MCF 10A (cell line): ENCODE data around the gene SLC41A3. TPM values are rescaled to one million over a fixed set of nuclear protein-coding genes. Genes with fewer than 3 reads are reported as not detected.

Source experiments
- BruUV-seq: library from RNA; stranded (reverse); fragments of 400-500 nt; replicated peaks from 2 replicates; lab custom pipeline; 2021; lab: Mats Ljungman, UMichigan
- CTCF ChIA-PET: fragments of 300-600 bp; sonication (Branson Sonifier 250); formaldehyde crosslinking; extraction: SDS; loops from one replicate; lab custom pipeline; 2021; ENCODE audit warnings: antibody characterized with exemption, inconsistent platforms; lab: Yijun Ruan, JAX
- POLR2A ChIA-PET: fragments of 300-600, 350-650 bp; sonication (Branson Sonifier 250); formaldehyde crosslinking; extraction: SDS; loops from one replicate; lab custom pipeline; 2020; ENCODE audit warnings: antibody characterized with exemption, inconsistent platforms; lab: Yijun Ruan, JAX
- DNase-seq: peaks from one replicate; pipeline ENCODE4 v3.0.0-alpha.2; 2018; ENCODE audit not compliant: unreplicated experiment
- H3K27ac Mint-ChIP-seq: one replicate; pipeline ENCODE4 v1.8.0; 2022; ENCODE audit warnings: mild to moderate bottlenecking, low read depth, mixed read lengths; ENCODE audit not compliant: unreplicated experiment
- H3K27me3 Mint-ChIP-seq: one replicate; pipeline ENCODE4 v1.8.0; 2022; ENCODE audit warnings: mixed read lengths; ENCODE audit not compliant: insufficient read depth, unreplicated experiment
- H3K36me3 Mint-ChIP-seq: one replicate; pipeline ENCODE4 v1.8.0; 2022; ENCODE audit warnings: mild to moderate bottlenecking, moderate library complexity, mixed read lengths; ENCODE audit not compliant: insufficient read depth, unreplicated experiment
- H3K4me1 Mint-ChIP-seq: one replicate; pipeline ENCODE4 v1.8.0; 2022; ENCODE audit warnings: mixed read lengths; ENCODE audit not compliant: insufficient read depth, unreplicated experiment
- H3K4me3 Mint-ChIP-seq: one replicate; pipeline ENCODE4 v1.8.0; 2022; ENCODE audit warnings: mild to moderate bottlenecking, moderate library complexity, mixed read lengths; ENCODE audit not compliant: unreplicated experiment
- H3K9me3 Mint-ChIP-seq: one replicate; pipeline ENCODE4 v1.8.0; 2022; ENCODE audit warnings: mixed read lengths; ENCODE audit not compliant: unreplicated experiment
- intact Hi-C: fragments of 100-400 bp; cut with micrococcal nuclease; formaldehyde crosslinking; loops from 2 replicates; pipeline ENCODE4 v1.14.1; 2022
- total RNA-seq: library from RNA; stranded (reverse); gene quantifications from 2 replicates; pipeline ENCODE4 v1.2.3, GENCODE V29; 2022
- TF ChIP-seq, protein P1 (sequence below): fragments of 200-600 bp; IDR thresholded peaks from one replicate; pipeline ENCODE4 v1.8.0; 2022; ENCODE audit warnings: antibody characterized with exemption, mild to moderate bottlenecking; ENCODE audit not compliant: unreplicated experiment

The SLC41A3 gene
- total RNA-seq, 1 experiment from 2014 or later: 43.2 TPM

DNA sequence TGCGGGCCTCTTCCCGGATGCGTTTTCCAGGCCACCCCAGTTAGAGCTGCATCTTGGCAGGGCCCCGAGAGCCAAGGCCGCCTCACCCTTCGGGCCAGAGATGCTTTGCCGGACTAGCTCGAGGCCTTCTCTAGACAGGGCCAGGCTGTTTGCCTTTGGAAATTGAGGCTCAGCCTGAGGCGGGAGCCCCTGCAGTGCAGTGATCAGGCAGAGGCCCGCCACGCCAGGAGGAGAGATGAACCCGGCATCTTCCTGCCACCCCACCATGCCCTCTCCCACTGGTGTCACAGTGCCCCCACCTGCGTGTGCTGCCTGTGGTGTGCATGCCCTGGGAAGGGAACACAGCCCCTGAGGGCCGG is 123.9 kb downstream of the SLC41A3 start:
- H3K4me3 Mint-ChIP-seq: no peak overlapping the region
- no peak overlapping the region for H3K27ac Mint-ChIP-seq
- H3K9me3 Mint-ChIP-seq: no peaks in the 10 kb centered on the region
- intact Hi-C loops: no loop called here
- TF ChIP-seq, protein P1, sequence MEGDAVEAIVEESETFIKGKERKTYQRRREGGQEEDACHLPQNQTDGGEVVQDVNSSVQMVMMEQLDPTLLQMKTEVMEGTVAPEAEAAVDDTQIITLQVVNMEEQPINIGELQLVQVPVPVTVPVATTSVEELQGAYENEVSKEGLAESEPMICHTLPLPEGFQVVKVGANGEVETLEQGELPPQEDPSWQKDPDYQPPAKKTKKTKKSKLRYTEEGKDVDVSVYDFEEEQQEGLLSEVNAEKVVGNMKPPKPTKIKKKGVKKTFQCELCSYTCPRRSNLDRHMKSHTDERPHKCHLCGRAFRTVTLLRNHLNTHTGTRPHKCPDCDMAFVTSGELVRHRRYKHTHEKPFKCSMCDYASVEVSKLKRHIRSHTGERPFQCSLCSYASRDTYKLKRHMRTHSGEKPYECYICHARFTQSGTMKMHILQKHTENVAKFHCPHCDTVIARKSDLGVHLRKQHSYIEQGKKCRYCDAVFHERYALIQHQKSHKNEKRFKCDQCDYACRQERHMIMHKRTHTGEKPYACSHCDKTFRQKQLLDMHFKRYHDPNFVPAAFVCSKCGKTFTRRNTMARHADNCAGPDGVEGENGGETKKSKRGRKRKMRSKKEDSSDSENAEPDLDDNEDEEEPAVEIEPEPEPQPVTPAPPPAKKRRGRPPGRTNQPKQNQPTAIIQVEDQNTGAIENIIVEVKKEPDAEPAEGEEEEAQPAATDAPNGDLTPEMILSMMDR: no peak
- H3K27me3 Mint-ChIP-seq: peaks cover 20% of the 10 kb centered on the region
- BruUV-seq: no TSS peak
- ChIA-PET POLR2A (no interaction called here), CTCF (no interaction called here)
- DNase-seq: no peak
- no peaks in the 10 kb centered on the region for H3K36me3 Mint-ChIP-seq
- H3K4me1 Mint-ChIP-seq: no peaks in the 10 kb centered on the region

DNA sequence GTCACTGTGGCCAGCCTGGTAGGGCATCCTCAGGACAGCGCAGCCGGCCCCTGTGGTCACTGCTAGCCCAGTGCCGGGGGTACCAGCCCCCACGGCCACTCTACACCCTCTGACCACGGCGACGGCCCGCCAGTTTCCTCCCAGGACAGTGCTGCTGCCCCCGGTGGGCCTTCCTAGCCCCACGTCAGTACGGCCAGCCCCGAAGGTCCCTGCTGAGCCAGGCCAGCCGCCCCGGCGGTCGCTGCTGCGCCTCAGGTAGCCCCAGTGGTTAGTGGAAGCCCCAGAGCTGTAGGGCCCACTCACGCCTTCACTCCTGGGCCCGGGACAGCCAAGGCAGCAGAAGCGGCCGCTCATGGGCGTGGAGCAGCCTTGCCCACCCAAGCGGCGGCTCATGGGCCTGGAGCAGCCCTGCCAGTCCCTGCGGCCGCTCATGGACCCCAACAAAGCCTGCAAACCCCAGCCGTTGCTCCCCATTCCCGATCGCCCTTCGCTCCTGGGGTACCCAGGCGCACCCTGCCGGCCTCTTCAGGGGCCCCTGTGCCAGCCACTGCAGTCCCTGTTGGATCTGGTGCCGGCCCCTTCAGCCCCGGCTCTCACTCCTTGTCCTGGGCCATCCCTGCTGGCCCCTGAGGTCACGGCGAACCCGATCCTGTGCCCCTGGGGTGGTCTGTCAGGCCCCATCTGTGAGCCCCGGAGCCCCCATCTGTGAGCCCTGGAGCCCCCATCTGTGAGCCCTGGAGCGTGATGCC is 124.4 kb downstream of the SLC41A3 start:
- H3K4me1 Mint-ChIP-seq: no peaks in the 10 kb centered on the region
- no peak overlapping the region for H3K27ac Mint-ChIP-seq
- TF ChIP-seq, protein P1: no peak
- H3K4me3 Mint-ChIP-seq: no peak overlapping the region
- no peaks in the 10 kb centered on the region for H3K9me3 Mint-ChIP-seq
- POLR2A ChIA-PET: no interaction called here
- intact Hi-C loops: no loop called here
- no TSS peak for BruUV-seq
- H3K27me3 Mint-ChIP-seq: peaks cover 20% of the 10 kb centered on the region
- H3K36me3 Mint-ChIP-seq: no peaks in the 10 kb centered on the region
- CTCF ChIA-PET: no interaction called here
- DNase-seq: no peak

DNA sequence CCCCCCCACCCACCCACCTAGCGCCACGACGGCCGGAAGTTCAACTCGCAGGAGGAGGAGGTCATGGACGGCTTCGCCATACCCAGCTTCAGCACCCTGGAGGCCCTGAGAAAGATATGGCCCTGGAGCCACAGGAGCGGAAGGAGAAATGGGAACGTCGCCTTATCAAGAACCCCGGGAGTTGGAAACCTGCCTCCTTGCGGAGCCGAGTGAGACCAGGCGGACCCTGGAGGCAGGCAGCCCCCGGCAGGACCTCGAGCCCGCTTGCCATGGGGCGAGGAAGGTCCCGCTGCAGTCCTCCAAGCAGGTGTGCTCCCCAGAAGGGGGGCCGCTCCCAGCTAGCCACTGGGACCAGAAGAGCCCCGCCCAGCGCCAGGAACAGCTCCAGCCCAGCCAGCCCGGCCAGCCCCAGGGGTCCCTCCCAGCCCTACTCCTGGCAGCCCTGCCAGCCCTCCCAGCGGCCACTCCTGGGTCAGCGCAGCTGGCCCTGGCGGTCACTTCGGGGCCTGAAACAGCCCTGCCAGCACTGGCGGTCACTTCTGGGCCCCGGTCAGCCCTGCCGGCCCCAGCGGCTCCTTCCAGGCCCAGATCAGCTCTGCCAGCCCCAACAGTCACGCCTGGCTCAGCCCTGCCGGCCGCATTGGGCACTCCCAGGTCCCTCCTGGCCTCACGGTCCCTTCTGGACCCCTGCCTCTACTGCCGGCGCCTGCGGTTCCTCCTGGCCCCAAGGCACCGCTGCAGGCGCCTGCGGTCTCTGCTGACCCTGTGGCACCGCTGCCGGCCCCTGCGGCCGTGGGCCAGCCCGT is 125.2 kb downstream of the SLC41A3 start:
- H3K4me3 Mint-ChIP-seq: no peak overlapping the region
- TF ChIP-seq, protein P1: no peak
- CTCF ChIA-PET: no interaction called here

More for the DNA sequence above, 125.2 kb downstream of the SLC41A3 start:
- no peak for DNase-seq
- Mint-ChIP-seq H3K36me3 (no peaks in the 10 kb centered on the region), H3K27ac (no peak overlapping the region), H3K27me3 (peaks cover 25% of the 10 kb centered on the region), H3K4me1 (peaks cover under 1% of the 10 kb centered on the region), H3K9me3 (no peaks in the 10 kb centered on the region)
- POLR2A ChIA-PET: no interaction called here
- intact Hi-C loops: no loop called here
- no TSS peak for BruUV-seq
